ENCODE results near the gene CRAMP1. TPM values are rescaled to one million over a fixed set of nuclear protein-coding genes. Genes with fewer than 3 reads are reported as not detected.

The CRAMP1 gene
- total and polyA plus RNA-seq, 2 of the 8 experiments (the other 6 are each of a cell fraction or from before 2014, with no cell fraction given): 19.2 to 23.2 TPM

- Histone ChIP-seq H3K79me1 (ENCODE audit: low read depth, low read length) (no peaks in the 10 kb centered on the region), H3K36me3 (ENCODE audit: control insufficient read depth in 2 of 4, insufficient read depth in 4 of 4, low read length in 3 of 4) (peaks cover 0 to 11% (median 4%) of the 10 kb centered on the region in 4 experiments; a peak in 5 of 8 replicates), H4K5ac (ENCODE audit: insufficient read length, low read depth, low read length) (no peak overlapping the region), H3K23me2 (ENCODE audit: low read depth, low read length) (no peaks in the 10 kb centered on the region), H3K23ac (ENCODE audit: insufficient read length) (no peak overlapping the region), H3K9ac (replicated peaks in 1 of 4; ENCODE audit: extremely low read depth in 1 of 4, low read depth in 3 of 4, low read length in 3 of 4) (no peak overlapping the region), H3K4me3 (ENCODE audit: extremely low read depth in 1 of 4, insufficient read depth in 2 of 4, low read depth in 3 of 4, low read length in 4 of 4) (no peak overlapping the region), H4K8ac (ENCODE audit: extremely low read depth, insufficient read depth, low read length) (peak overlapping the region; percentile 57; the same call in 1 of the 2 replicates), H4K20me1 (replicated peaks in 1 of 2; ENCODE audit: control insufficient read depth in 1 of 2, insufficient read depth in 2 of 2, low read length in 2 of 2) (peaks cover 0 to 2% of the 10 kb centered on the region in 2 experiments), H2BK120ac (replicated peaks; ENCODE audit: low read depth, low read length) (no peak overlapping the region), H2AK5ac (ENCODE audit: low read depth, low read length) (no peak overlapping the region), H3K79me2 (ENCODE audit: control insufficient read depth in 1 of 2, insufficient read depth in 2 of 2, low read length in 2 of 2) (no peaks in the 10 kb centered on the region), H2AFZ (ENCODE audit: low read length) (no peak overlapping the region), H2BK5ac (ENCODE audit: low read depth, low read length) (no peak overlapping the region; the same call in 1 of the 2 replicates), H3K18ac (ENCODE audit: extremely low read depth, low read length) (no peak overlapping the region), H2BK20ac (ENCODE audit: low read length) (no peak overlapping the region), H3K4me1 (replicated peaks in 1 of 4; ENCODE audit: control insufficient read depth in 3 of 4, insufficient read depth in 4 of 4, low read length in 3 of 4) (no peaks in the 10 kb centered on the region), H2BK15ac (ENCODE audit: low read length) (no peak overlapping the region), H2BK12ac (ENCODE audit: low read depth, low read length) (no peak overlapping the region), H3K27ac (ENCODE audit: low read depth, low read length) (no peak overlapping the region), H3K14ac (ENCODE audit: insufficient read length) (no peak overlapping the region), H4K91ac (replicated peaks; ENCODE audit: insufficient read length, low read length) (no peak overlapping the region), H3K4me2 (ENCODE audit: insufficient read depth in 1 of 2, low read depth in 2 of 2, low read length in 2 of 2) (no peak overlapping the region), H3K9me3 (ENCODE audit: insufficient read depth in 2 of 2, low read depth in 1 of 2, low read length in 1 of 2) (no peaks in the 10 kb centered on the region), H3K27me3 (replicated peaks in 1 of 4; ENCODE audit: control insufficient read depth in 3 of 4, extremely low read depth in 1 of 4, insufficient read depth in 3 of 4, low read length in 3 of 4) (no peaks in the 10 kb centered on the region), H3K56ac (replicated peaks; ENCODE audit: insufficient read length, low read depth, low read length) (no peak overlapping the region), H3K4ac (replicated peaks; ENCODE audit: insufficient read length, low read depth, low read length) (no peak overlapping the region)
- WGBS, 2 experiments (ENCODE audit: extremely low coverage in 1 of 2, insufficient coverage in 1 of 2, insufficient read length in 1 of 2, insufficient replicate concordance in 2 of 2, low coverage in 1 of 2, low lambda C conversion rate in 2 of 2, missing lambda C conversion rate in 1 of 2): 88% methylated on average over 14 of the region's 16 CpGs; no CpG with 5 or more reads in 1 of the 2 experiments
- POLR2A ChIA-PET (ENCODE audit: partially characterized antibody): interaction anchor here (0.6 kb wide), 1 partner anchor 724 kb away, joined by 4 read pairs; no protein-coding TSS in a partner anchor
- FAIRE-seq: no peak
- DNase-seq (ENCODE audit: low read depth in 1 of 2, low spot score in 2 of 2): no peak
- CTCF ChIA-PET (ENCODE audit: partially characterized antibody): no interaction called here
- TF ChIP-seq, protein P1, sequence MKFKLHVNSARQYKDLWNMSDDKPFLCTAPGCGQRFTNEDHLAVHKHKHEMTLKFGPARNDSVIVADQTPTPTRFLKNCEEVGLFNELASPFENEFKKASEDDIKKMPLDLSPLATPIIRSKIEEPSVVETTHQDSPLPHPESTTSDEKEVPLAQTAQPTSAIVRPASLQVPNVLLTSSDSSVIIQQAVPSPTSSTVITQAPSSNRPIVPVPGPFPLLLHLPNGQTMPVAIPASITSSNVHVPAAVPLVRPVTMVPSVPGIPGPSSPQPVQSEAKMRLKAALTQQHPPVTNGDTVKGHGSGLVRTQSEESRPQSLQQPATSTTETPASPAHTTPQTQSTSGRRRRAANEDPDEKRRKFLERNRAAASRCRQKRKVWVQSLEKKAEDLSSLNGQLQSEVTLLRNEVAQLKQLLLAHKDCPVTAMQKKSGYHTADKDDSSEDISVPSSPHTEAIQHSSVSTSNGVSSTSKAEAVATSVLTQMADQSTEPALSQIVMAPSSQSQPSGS (IDR thresholded peaks at IDR 0.05; ENCODE audit: low read length): no peak
- no peak for TF ChIP-seq POU5F1 (IDR thresholded peaks at IDR 0.05; ENCODE audit: low read depth, low read length)
- TF ChIP-seq SAP30 (IDR thresholded peaks at IDR 0.05; ENCODE audit: insufficient read depth, insufficient replicate concordance, low read length): no peak
- TF ChIP-seq ZNF274 (IDR thresholded peaks at IDR 0.05; ENCODE audit: borderline replicate concordance, extremely low read depth, low read length): no peak
- TF ChIP-seq, protein P2, sequence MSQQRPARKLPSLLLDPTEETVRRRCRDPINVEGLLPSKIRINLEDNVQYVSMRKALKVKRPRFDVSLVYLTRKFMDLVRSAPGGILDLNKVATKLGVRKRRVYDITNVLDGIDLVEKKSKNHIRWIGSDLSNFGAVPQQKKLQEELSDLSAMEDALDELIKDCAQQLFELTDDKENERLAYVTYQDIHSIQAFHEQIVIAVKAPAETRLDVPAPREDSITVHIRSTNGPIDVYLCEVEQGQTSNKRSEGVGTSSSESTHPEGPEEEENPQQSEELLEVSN (IDR thresholded peaks at IDR 0.05): no peak
- TF ChIP-seq SIX5 (IDR thresholded peaks at IDR 0.05; ENCODE audit: low read depth, low read length): no peak
- no peak for TF ChIP-seq CEBPB (IDR thresholded peaks at IDR 0.05; ENCODE audit: low read depth, low read length)
- TF ChIP-seq KDM4A (IDR thresholded peaks at IDR 0.05; ENCODE audit: low read depth, low read length, severe bottlenecking): no peak
- TF ChIP-seq RFX5 (IDR thresholded peaks at IDR 0.05; ENCODE audit: borderline replicate concordance, low read depth, low read length): no peak
Observed at GRCh38 chr16:1565083-1565805, 46.9 kb upstream of the CRAMP1 start.
